SHP77 (cell line): ENCODE measurements around the gene TMEM220.

Experiments
- DNase-seq, 2 experiments: peaks; one replicate each; lab custom pipeline; 2025; lab: John Stamatoyannopoulos, UW

The TMEM220 gene

GRCh38 chr17:10664571-10664970 lies 65.3 kb downstream of the TMEM220 start:
- DNase-seq = no peak
